GM21423 (cell line): ENCODE measurements around the gene ADGRD2.
"Not testable (repeated sequence)": the region's sequence is repeated elsewhere in the genome, so short reads cannot be mapped to it uniquely, and the experiment has no call there.

Source experiments
- ATAC-seq: cut with Tn5 transposase; IDR thresholded peaks from one replicate; pipeline ENCODE4 v1.9.1; 2021; ENCODE audit warnings: mild to moderate bottlenecking, moderate library complexity; ENCODE audit not compliant: unreplicated experiment

The ADGRD2 gene, protein sequence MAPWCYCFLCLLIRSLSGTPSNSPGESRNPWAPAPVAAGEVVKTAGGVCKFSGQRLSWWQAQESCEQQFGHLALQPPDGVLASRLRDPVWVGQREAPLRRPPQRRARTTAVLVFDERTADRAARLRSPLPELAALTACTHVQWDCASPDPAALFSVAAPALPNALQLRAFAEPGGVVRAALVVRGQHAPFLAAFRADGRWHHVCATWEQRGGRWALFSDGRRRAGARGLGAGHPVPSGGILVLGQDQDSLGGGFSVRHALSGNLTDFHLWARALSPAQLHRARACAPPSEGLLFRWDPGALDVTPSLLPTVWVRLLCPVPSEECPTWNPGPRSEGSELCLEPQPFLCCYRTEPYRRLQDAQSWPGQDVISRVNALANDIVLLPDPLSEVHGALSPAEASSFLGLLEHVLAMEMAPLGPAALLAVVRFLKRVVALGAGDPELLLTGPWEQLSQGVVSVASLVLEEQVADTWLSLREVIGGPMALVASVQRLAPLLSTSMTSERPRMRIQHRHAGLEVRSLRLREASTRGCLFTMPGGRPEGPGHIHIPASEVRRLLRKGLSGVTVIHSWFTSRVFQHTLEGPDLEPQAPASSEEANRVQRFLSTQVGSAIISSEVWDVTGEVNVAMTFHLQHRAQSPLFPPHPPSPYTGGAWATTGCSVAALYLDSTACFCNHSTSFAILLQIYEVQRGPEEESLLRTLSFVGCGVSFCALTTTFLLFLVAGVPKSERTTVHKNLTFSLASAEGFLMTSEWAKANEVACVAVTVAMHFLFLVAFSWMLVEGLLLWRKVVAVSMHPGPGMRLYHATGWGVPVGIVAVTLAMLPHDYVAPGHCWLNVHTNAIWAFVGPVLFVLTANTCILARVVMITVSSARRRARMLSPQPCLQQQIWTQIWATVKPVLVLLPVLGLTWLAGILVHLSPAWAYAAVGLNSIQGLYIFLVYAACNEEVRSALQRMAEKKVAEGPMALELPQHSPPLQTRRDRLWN

DNA sequence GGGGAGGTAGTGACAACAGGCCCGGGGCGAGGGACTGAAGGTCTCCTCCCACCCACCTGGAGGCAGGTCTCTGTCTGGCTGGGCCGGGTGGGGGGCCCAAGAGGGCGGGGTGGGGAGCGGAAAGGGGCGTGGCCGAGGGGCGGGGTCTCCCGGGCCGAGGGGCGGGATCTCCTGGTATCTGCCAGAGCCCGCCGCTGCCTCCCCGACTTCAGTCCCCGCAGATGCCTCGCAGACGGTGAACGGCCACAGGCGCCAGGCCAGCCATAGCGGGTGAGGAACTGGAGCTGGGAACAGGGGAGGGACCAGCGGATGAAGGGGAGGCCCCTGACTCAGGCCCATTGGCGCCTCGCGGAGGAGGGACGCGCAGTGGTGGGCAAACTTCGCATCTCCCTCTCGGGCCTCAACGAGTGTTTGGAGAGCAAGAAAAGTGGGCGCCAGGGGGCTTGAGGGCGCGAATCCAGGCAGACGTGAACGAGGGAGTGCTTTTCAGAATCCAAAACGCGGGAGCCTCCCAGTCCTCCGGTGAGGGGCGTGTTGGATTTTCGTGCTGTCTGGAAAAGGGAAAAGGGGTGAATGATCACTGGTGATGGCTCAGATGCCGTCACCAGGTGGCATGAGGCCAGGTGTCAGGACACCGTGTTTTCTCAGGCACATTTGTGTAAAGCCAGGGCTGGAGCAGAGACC lies at the start of gene ADGRD2:
Gene ADGRD2 (plus strand): TSS at position 211 of the 684 bp plus-strand sequence. CDS start 1,216 bp downstream, outside the sequence.
- no peak for ATAC-seq

DNA sequence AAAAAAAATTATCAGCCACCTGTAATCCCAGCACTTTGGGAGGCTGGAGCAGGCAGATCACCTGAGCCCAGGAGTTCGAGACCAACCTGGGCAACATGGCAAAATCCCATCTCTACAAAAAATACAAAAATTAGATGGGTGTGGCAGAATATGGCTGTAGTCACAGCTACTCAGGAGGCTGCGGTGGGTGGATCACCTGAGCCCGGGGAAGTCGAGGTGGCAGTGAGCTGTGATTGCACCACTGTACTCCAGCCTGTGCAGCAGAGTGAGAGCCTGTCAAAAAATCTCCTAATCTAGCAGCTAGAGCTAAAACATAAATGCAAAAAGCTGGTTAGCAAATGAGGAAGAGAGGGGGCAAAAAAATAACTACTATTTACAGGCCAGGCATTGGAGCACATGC lies 47.0 kb upstream of the ADGRD2 start:
- ATAC-seq: no peak

DNA sequence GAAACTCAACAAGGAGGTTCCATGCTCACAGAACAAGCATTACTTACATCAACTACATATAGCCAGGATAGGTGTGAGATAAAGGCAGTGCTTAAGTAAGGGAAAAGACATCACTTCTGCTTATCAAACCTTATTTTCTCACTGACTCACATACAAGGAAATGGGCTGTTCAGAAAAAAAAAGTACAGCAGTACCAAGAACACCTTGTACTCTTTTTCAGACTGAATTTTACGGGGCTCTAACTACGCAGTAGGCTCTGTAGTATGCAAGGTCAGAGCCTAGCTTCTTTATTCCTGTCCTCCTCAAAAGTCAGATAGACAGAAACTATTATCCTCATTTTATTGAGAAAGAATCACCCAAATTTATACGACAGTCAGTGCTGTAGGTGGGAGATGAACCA lies 40.8 kb upstream of the ADGRD2 start:
- ATAC-seq: no peak

DNA sequence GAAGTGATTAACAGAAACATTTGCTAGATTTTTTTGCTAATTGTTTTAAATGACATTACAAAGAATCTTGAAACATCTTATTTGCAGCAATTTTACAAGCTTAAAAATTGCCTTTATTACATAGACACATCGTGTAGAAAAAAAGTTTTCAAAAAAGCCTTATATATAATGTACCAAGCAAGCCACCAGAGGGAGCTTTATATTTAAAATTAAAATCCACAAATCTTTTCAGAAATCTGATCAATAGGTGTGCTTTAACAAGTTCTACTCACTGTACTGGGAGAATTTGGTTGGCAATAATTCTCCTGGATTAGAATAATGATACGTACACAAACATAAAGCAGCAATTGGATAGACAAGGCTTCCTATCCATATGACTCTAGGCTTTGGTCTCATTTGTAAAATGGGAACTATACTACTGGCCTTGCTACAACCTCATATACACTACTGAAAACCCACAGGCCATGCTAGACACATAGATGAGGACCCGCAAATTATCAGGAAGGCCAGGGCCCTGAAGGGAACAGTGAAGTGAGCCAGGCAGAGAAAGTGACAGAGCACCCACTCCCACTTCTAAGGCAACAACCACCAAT lies 39.8 kb upstream of the ADGRD2 start:
- no peak for ATAC-seq

DNA sequence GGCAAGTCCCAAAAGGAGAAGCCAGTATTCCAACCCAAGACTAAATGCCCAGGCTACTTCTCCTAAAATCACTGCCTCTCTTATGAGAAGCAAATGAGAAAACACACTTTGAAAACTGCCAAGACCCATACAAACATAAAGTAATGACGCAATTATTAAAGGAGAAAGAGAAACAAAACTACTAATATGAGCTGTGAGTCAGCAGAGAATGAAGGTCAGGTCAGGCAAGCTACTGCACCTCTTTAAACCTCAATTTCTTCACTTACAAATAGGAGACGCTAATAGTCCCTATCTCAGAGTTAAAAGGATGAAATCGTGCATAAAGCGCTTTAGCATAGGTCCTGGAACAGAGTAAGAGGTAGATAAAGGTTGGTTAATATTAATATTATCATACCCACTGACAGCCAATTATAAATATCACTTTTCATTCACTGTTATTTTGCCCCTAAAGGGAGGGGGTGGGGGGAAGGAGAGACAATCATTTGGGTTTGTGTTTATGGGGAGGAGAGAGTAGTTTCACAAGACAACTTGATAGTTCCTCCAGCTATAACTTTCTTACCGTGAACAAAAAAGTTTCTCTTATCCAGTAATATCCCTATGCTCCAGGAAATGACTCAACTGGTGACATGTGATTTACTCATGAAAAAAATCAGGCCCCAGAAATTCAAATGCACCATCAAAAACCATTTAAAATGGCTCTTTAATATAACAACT lies 38.6 kb upstream of the ADGRD2 start:
- no peak for ATAC-seq

DNA sequence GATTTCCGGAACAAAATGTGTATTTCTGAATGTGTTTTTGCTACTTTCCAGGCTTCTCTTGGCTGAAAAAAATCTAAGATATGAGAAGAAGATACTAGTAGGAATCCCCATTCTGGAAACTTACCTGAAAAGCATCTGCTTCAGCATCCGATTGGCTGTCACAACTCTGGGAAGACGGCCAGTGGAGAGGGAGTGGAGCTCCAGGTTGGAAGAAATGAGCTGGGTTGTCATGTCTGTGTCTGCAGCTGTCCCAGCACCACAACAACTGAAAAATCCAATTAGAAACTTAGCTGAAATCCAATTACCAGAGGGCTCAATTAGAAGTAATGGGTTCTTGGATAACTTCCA lies 38.0 kb upstream of the ADGRD2 start:
- no peak for ATAC-seq

DNA sequence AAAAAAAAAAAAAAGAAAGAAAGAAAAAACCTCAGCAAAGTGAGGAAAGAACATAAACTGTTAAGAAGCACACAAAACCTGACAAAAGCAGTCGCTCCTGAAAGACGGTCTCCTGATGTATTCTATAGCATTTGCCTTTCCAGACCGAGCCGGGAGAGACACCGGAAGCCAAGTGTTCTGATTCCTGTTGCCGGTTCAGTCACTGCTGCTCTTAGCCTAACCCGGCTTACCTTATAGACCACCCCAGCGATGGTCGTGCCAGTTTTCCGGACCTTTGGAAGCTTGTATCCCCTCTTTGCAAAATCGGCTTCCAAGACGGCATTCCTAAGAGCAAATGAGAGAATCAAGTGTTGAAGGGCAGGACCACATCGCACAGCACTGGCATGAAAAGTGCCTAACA lies 35.6 kb upstream of the ADGRD2 start:
- ATAC-seq: no peak

DNA sequence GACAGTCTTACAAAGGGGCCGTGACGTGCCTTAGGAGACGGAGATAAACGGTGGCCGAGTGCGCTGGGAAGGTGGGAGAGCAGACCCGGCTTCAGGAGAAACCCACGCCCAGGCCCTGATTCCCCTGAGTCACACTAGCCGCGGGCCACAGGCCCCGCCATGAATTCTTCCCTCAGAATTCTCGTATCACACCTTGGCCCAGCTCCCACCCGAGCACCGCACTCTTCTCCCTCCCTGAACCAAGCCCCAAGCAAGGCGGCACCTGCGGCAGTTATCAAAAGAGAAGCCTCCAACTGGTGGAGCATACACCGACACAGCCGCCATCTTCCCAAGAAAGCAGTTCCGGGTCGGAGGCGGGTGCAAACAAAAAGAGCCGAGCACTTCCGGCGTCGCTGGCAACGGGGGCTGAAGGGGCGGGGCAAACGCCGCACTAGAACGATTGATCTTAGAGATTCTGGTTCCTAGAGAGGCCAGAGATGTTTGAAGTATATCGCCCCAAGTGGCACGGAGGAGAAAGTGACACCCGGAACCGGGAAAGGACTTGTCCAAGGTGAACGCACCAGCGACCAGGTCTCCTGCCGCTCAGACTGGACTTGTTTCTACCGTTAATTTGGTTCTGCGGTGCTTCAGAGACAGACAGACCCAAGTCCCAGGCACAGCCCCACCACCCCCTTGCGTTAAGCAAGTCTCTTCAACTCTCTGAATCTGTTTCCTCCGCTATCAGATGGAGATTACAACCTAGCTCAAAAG lies 35.0 kb upstream of the ADGRD2 start, which contains the start of gene PSMB7:
Gene PSMB7 (minus strand): TSS at position 341 of the 750 bp plus-strand sequence. CDS start 17 bp downstream, at position 324.
- ATAC-seq: peak; percentile 82

DNA sequence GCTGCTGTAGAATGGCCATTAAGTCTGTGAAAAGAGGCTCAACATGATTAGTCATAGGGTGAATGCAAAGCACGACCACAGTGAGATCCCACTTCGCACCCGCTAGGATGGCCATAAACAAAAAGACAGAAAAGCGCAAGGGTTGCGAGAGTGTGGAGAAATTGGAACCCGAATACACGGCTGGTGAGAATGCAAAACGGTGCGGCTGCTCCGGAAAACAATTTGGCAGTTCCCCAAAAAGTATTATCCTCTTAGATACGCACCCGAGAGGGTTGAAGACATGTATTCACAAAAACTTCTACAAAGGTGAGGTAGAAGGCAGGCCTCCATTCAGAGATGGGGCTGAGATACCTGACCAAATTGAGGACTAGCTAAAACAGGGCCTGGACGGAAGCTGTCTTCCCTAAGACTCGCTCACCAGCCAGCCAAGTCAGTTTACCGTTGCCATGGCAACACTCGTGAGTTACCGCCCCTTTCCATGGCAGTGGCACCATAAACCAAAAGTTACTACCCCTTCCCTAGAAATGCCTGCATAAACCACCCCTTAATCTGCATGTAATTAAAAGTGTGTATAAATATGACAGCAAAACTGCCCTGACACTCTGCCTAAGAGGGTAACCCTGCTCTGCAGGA lies 34.3 kb upstream of the ADGRD2 start:
- ATAC-seq: no peak

DNA sequence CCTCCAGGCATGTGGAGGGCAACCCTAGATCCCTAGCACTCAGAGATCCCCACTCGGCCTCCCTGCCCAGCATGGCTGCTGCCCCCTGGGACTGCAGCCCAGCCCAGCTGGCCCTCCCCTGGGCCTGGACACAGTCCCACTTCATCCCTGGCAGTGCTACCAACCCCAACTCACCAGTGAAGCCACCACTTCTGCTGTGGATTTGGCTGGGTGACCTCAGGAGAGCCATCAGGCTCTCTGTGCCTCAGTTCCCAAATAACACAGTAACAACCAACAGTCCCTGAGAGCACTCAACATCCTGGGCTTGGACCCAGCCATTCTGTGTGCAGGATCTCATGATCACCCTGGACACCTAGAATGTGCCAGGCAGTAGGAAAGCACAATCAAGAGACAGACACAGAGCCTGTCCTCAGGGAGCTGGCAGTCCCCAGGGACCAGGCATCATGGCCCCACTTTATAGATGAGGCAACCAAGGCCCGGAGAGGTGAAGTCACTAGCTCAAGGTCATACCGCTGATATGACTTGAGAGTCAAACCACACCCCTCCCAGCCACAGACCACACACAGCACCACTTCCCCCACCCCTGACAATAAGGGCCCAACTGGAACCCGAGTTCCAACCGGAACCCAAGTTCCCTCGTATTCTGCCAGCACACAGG lies 30.3 kb upstream of the ADGRD2 start:
- ATAC-seq: no peak

DNA sequence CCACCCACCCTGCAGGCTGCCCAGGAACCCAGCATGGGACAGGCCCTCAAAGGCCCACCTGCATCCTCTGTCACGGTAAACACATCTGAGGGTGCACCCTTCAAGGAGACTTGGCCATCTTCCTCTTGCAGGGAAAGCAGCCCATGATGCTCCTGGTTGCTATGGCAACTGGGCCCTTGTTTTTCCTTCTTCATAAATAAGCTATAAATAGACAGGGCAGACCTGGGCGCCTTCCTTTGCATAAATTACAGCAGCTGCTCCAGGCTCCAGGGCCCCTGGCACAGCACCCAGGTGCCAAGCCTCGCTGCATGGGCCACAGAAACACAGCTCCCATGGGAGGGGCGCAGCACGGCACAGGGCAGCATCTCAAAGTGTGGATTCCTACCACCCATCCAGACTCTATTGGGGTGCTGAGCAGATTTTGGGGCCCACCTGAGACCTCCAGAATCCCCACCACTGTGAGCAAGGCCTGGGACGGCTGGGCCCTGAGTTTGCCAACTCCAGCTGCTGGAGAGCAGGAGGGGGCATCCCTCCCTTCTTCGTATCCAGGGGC lies 29.2 kb upstream of the ADGRD2 start:
- no peak for ATAC-seq

DNA sequence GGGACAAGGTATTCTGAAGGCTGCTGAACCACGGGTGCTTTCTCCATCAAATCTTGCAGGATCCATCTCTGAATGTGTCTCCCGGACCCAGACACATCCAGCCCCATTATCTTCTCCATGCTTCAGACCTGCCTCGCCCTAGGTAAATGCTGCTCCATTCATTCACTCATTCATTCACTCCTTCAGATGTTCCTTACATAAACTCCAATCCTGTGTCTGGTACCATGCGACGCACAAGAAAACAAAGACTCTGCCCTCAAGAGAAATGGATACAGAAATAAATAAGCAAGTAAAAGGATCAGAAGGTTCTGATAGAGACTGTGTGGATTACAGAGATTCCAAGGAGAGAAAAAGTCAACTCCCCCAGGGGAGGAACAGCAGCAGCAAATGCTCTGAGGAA lies 27.1 kb upstream of the ADGRD2 start:
- no peak for ATAC-seq

DNA sequence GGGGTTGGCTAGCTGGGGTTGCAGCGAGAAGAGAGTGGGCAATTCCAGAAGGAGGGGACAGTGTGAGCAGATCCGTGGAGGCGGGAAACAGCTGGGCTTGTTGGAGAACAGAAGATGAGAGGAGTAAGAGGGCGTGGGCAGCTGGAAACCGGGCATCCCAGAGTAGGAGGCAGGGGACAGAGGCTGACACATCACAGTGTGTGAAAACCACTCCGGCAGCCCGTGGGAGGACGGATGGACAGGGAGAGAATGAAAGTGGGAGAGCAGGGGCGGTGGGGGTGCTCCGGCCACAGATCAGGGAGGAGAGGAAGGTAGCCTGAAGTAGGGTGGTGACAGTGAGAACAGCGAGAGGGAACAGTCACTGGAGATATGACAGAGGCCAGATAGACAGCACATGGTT lies 26.7 kb upstream of the ADGRD2 start:
- ATAC-seq: no peak

DNA sequence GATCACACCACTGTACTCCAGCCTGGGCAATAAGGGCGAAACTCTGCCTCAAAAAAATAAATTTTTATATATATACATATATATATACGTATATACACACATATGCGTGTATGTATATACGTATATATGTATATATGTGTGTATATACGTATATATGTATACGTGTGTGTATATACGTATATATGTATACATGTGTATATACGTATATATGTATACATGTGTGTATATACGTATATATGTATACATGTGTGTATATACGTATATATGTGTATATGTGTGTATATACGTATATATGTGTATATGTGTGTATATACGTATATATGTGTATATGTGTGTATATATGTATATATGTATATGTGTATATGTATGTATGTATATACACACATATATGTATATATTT lies 24.5 kb upstream of the ADGRD2 start:
- not testable (repeated sequence) for ATAC-seq

DNA sequence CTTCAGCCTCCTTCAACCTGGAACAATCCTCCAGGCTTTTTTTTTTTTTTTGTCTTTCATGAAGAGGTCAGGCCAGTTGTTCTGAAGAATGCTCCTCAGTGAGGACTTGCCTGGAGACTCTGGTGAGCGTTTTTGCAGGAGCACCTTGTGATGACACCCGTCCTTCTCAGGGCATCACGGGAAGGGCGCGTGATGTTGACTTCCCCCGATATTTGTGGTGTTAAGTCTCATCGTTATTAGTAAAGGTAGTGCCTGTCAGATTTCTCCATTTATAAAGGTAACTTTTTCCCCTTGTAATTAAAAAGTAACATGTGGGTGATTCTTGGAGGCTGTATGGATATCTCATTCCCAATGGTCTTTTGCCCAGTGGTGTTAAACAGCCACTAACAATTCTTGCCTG lies 23.9 kb upstream of the ADGRD2 start:
- no peak for ATAC-seq

DNA sequence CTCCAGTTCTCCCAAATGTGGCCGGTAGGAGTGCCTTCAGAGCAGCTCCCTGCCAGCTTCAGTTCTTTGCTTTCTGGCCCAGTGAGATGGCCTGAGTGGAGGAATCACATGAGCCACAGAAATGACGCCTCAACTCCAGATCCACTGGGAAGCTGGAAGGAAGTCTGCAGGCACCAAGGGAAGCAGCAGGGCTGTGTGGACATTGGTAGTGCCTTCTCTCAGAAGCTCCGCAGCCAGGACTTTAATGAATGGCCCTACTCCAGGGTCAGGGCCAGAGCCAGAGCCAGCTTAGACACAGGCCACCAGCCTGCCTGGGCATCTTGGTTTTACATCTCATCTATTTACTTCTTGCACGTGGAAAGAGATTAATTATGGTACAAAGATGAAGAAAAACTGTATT lies 23.0 kb upstream of the ADGRD2 start:
- ATAC-seq: no peak

DNA sequence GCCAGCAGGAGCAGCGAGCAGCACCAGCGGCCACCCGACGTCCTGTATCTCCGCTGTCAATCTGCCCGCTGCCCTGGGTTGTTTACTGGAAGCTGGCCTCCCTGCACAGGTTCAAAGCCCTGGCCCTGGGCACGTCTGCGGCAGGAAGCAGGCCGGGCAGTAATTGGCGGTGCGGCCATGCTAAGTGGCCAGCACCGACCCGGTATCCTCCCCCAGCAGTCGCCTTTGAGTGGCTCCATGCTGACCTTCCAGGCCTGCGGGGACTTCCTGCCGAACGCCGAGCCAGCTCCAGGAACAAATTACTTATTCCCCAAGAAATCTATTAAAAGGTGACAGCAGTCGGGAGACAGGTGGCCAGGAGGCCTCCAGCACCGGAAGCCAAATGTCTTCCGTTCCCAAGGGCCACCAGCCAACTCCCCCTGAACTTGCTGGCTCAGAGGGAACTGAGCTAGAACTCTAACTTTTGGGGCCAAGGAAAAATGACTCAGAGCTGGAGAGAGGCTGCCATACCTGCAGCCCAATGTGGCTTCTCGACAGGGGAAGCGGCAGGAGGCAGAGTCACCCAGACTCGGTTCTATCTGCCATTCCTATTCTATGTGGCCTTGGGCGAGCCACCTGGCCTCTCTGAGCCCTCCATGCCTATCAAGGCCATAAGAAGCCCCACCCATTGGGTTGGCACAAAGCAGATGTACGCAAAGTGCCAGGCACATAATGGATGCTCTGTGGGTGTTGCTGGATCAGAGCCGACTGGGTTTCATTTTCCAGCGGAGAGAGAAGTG lies 21.3 kb upstream of the ADGRD2 start:
- ATAC-seq: no peak

DNA sequence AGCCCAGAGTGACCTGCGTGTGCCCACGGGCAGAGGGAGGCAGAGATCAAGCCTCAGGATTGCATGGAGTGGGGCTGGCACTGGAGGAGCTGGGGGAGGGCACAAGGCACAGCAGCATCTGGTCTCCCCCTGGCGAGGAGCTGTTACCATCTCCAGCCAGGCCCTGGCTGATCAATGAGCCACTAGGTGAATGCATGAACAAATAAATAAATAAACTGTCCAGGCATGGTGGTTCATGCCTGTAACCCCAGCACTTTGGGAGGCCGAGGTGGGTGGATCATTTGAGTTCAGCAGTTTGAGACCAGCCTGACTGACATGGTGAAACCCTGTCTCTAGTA lies 20.8 kb upstream of the ADGRD2 start:
- no peak for ATAC-seq
